NT2/D1 (cell line): ENCODE measurements around the gene CEP290.

Source experiments
- DNase-seq: peaks from one replicate; pipeline ENCODE4 v3.0.0-alpha.2; 2011; ENCODE audit warnings: low read depth, low spot score
- H3K27me3 ChIP-seq: 2 replicates; pipeline ENCODE4 v1.6.0; 2011; ENCODE audit warnings: mild to moderate bottlenecking; ENCODE audit not compliant: insufficient read length, insufficient read depth
- H3K36me3 ChIP-seq: 2 replicates; pipeline ENCODE4 v1.6.1; 2011; ENCODE audit warnings: mild to moderate bottlenecking, low read length, mixed read lengths; ENCODE audit not compliant: insufficient read depth, insufficient read length
- H3K4me1 ChIP-seq: 2 replicates; pipeline ENCODE4 v1.5.1; 2011; ENCODE audit not compliant: insufficient read depth, insufficient read length
- H3K4me3 ChIP-seq: 2 replicates; pipeline ENCODE4 v1.5.1; 2011; ENCODE audit warnings: low read depth; ENCODE audit not compliant: insufficient read length
- H3K9ac ChIP-seq: 2 replicates; pipeline ENCODE4 v1.6.0; 2011; ENCODE audit warnings: low read depth; ENCODE audit not compliant: insufficient read length
- H3K9me3 ChIP-seq: 2 replicates; pipeline ENCODE4 v1.5.1; 2011; ENCODE audit warnings: mild to moderate bottlenecking, low read length; ENCODE audit not compliant: insufficient read depth
- SUZ12 ChIP-seq: IDR thresholded peaks from 2 replicates; pipeline ENCODE4 v1.6.1; 2011; ENCODE audit not compliant: insufficient read length, insufficient read depth; ENCODE audit errors: extremely low read depth
- YY1 ChIP-seq: IDR thresholded peaks from 2 replicates; pipeline ENCODE4 v1.6.1; 2011; ENCODE audit not compliant: insufficient read length, insufficient read depth
- ZNF274 ChIP-seq: IDR thresholded peaks from 2 replicates; pipeline ENCODE4 v1.6.1; 2011; ENCODE audit warnings: mild to moderate bottlenecking, low read depth, low read length

Gene CEP290

GRCh38 chr12:88141774-88142609 is at the start of gene CEP290, which contains the start of gene TMTC3:
TSS of gene CEP290 (minus strand) at chr12:88142088. CDS start at chr12:88141307, 781 bp downstream.
TSS of gene TMTC3 (plus strand) at chr12:88142307. CDS start at chr12:88148316, 6,009 bp downstream.
- Histone ChIP-seq H3K36me3 (peaks cover 20% of the 10 kb centered on the region), H3K27me3 (no peaks in the 10 kb centered on the region), H3K4me3 (peak within 1 kb of the TSS; percentile 93), H3K9ac (peak within 1 kb of the TSS; percentile 84), H3K9me3 (no peaks in the 10 kb centered on the region), H3K4me1 (no peaks in the 10 kb centered on the region)
- peak; percentile 99 for DNase-seq
- no peak for TF ChIP-seq SUZ12
- TF ChIP-seq YY1: no peak
- no peak for TF ChIP-seq ZNF274

GRCh38 chr12:88188180-88188579 is 46.3 kb upstream of the CEP290 start:
- H3K4me1 ChIP-seq: no peaks in the 10 kb centered on the region
- H3K36me3 ChIP-seq: peaks cover 22% of the 10 kb centered on the region
- no peak overlapping the region for H3K4me3 ChIP-seq
- no peaks in the 10 kb centered on the region for H3K27me3 ChIP-seq
- H3K9ac ChIP-seq: no peak overlapping the region
- TF ChIP-seq YY1 (no peak), SUZ12 (no peak), ZNF274 (no peak)
- DNase-seq: no peak
- no peaks in the 10 kb centered on the region for H3K9me3 ChIP-seq

- H3K27me3 ChIP-seq: no peaks in the 10 kb centered on the region
- H3K4me1 ChIP-seq: no peaks in the 10 kb centered on the region
- H3K9me3 ChIP-seq: no peaks in the 10 kb centered on the region
- DNase-seq: no peak
- H3K4me3 ChIP-seq: no peak overlapping the region
- H3K36me3 ChIP-seq: peaks cover 22% of the 10 kb centered on the region
- no peak for TF ChIP-seq SUZ12
- TF ChIP-seq ZNF274: no peak
- TF ChIP-seq YY1: no peak
- no peak overlapping the region for H3K9ac ChIP-seq
Observed at GRCh38 chr12:88187571-88187970, 45.7 kb upstream of the CEP290 start.

- Histone ChIP-seq H3K9me3 (no peaks in the 10 kb centered on the region), H3K4me3 (no peak overlapping the region), H3K36me3 (peaks cover 19% of the 10 kb centered on the region), H3K27me3 (no peaks in the 10 kb centered on the region), H3K9ac (no peak overlapping the region), H3K4me1 (no peaks in the 10 kb centered on the region)
- no peak for DNase-seq
- TF ChIP-seq ZNF274 (no peak), SUZ12 (no peak), YY1 (no peak)
Observed at GRCh38 chr12:88185988-88186387, 44.1 kb upstream of the CEP290 start.

- H3K27me3 ChIP-seq: no peaks in the 10 kb centered on the region
- H3K4me3 ChIP-seq: no peak overlapping the region
- H3K9me3 ChIP-seq: no peaks in the 10 kb centered on the region
- TF ChIP-seq ZNF274: no peak
- no peak for TF ChIP-seq SUZ12
- TF ChIP-seq YY1: no peak
- H3K36me3 ChIP-seq: peaks cover 17% of the 10 kb centered on the region
- H3K4me1 ChIP-seq: no peaks in the 10 kb centered on the region
- DNase-seq: no peak
- H3K9ac ChIP-seq: no peak overlapping the region
Observed at GRCh38 chr12:88185279-88185678, 43.4 kb upstream of the CEP290 start.

- no peak overlapping the region for H3K9ac ChIP-seq
- DNase-seq: no peak
- H3K36me3 ChIP-seq: peaks cover 20% of the 10 kb centered on the region
- no peak overlapping the region for H3K4me3 ChIP-seq
- H3K4me1 ChIP-seq: no peaks in the 10 kb centered on the region
- H3K9me3 ChIP-seq: no peaks in the 10 kb centered on the region
- H3K27me3 ChIP-seq: no peaks in the 10 kb centered on the region
- TF ChIP-seq YY1 (no peak), SUZ12 (no peak), ZNF274 (no peak)
Observed at GRCh38 chr12:88184196-88184595, 42.3 kb upstream of the CEP290 start.

GRCh38 chr12:88182416-88182815 is 40.5 kb upstream of the CEP290 start:
- no peak overlapping the region for H3K9ac ChIP-seq
- no peaks in the 10 kb centered on the region for H3K9me3 ChIP-seq
- TF ChIP-seq SUZ12 (no peak), ZNF274 (no peak), YY1 (no peak)
- H3K4me1 ChIP-seq: no peaks in the 10 kb centered on the region
- H3K36me3 ChIP-seq: peaks cover 26% of the 10 kb centered on the region
- H3K27me3 ChIP-seq: no peaks in the 10 kb centered on the region
- DNase-seq: no peak
- H3K4me3 ChIP-seq: no peak overlapping the region
